ENCODE data around the gene IPMK. TPM values are rescaled to one million over a fixed set of nuclear protein-coding genes. Genes with fewer than 3 reads are reported as not detected.

The IPMK gene
- total and polyA plus RNA-seq, 9 of the 15 experiments (the other 6 are each of a cell fraction or from before 2014, with no cell fraction given): 0.98 to 4.4 (median 2.7) TPM

DNA sequence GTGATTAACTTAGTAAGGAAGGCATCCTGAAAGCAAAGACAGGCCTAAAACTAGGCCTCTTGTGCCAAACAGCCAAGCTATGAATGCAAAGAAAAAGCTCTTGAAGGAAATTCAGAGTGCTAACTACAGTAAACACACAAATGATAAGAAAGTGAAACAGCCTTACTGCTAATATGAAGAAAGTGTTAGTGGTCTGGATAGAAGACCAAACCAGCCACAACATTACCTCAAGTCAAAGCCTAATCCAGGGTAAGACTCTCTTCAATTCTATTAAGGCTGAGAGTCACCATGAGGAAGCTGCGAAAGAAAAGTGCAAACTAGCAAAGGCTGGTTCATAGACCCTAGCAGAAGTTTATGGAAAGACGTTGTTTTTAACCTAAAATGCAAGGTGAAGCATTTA lies 66.0 kb downstream of the IPMK start (continued):
- no peak for TF ChIP-seq TFAP4 (CRISPR knock-in tag; IDR thresholded peaks at IDR 0.05; ENCODE audit: borderline replicate concordance)
- TF ChIP-seq ZNF263 (CRISPR knock-in tag; IDR thresholded peaks at IDR 0.05; ENCODE audit: borderline replicate concordance): no peak
- TF ChIP-seq KLF6 (CRISPR knock-in tag; IDR thresholded peaks at IDR 0.05; ENCODE audit: borderline replicate concordance): no peak
- no peak for TF ChIP-seq SAFB2 (IDR thresholded peaks at IDR 0.05; ENCODE audit: borderline replicate concordance, low read depth, low read length, severe bottlenecking)
- no peak for TF ChIP-seq NFRKB (IDR thresholded peaks at IDR 0.05; ENCODE audit: low read depth)

DNA sequence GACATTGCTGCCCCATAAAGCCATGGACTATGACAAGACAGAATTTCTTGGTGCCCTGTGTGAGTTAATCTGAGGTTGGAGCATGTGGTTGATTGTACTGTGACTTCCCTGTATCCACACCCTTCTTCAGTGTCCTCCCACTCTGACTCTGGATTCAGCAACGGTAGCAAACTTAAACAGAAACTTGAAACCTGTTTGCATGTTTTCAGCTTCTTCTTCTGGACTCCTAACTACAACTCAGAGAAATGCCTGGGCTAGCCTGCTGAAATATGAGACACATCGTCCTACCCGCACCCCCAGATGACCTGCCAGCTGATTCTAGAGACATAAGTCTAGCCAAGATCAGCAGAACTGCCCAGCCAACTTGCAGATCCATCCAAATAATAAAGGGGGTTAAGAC lies 78.4 kb downstream of the IPMK start:
- Histone ChIP-seq H2AFZ (ENCODE audit: low read depth, low read length) (no peak overlapping the region), H3K27me3 (ENCODE audit: control insufficient read depth in 2 of 2, insufficient read depth in 2 of 2, low read length in 2 of 2) (0 out of 5 replicates have a peak, but pooled peaks cover 0 to 4% of the 10 kb centered on the region in 2 experiments), H3K4me3 (no peak overlapping the region), H3K4me1 (replicated peaks in 1 of 2; ENCODE audit: control insufficient read depth in 2 of 2, insufficient read depth in 2 of 2, low read length in 2 of 2) (0 out of 5 replicates have a peak, but pooled peaks cover 0 to 4% of the 10 kb centered on the region in 2 experiments), H4K20me1 (replicated peaks; ENCODE audit: control insufficient read depth, insufficient read depth, low read length) (no peaks in the 10 kb centered on the region), H3K9ac (ENCODE audit: insufficient read depth in 1 of 2, low read depth in 2 of 2, low read length in 2 of 2) (no peak overlapping the region), H3K27ac (ENCODE audit: extremely low read depth, low read depth, low read length) (no peak overlapping the region), H3K9me1 (ENCODE audit: control insufficient read depth, insufficient read depth, low read length) (no peaks in the 10 kb centered on the region), H3K4me2 (ENCODE audit: insufficient read depth, low read length) (peak overlapping the region; percentile 2; the same call in 1 of the 2 replicates), H3K36me3 (ENCODE audit: control insufficient read depth, insufficient read depth, low read length) (no peaks in the 10 kb centered on the region), H3K79me2 (ENCODE audit: control insufficient read depth, insufficient read depth, low read length) (no peaks in the 10 kb centered on the region), H3K9me3 (replicated peaks; ENCODE audit: control insufficient read depth, insufficient read depth, low read depth, low read length) (no peaks in the 10 kb centered on the region)
- BruUV-seq (replicated peaks): no TSS peak
- in situ Hi-C loops (cut with MboI): loop anchor here (5.0 to 10.0 kb wide), 2 partner anchors 103 to 196 kb away; partner anchors contain the start of gene TFAM
- FAIRE-seq (no peak), DNase-seq (ENCODE audit: extremely low read depth in 1 of 4, low spot score in 3 of 4) (peak in 1 of 4 experiments; percentile 18), ATAC-seq (peak; percentile 78)
- ChIA-PET CTCF (ENCODE audit: low intra/inter-chr PET ratio) (no interaction called here), POLR2A (interaction anchor here (0.6 to 0.9 kb wide), 2 partner anchors 193 to 205 kb away, joined by 3 read pairs; no protein-coding TSS in a partner anchor)
- intact Hi-C loops (cut with micrococcal nuclease): no loop called here
- WGBS (ENCODE audit: insufficient coverage, low coverage, missing lambda C conversion rate): 6% methylated on average over 3 of the region's 3 CpGs
- TF ChIP-seq SP1 (CRISPR knock-in tag; IDR thresholded peaks at IDR 0.05): no peak
- no peak for TF ChIP-seq ZEB2 (IDR thresholded peaks at IDR 0.05)
- no peak for TF ChIP-seq MAFK (IDR thresholded peaks at IDR 0.05; ENCODE audit: low read length)
- no peak for TF ChIP-seq DDX20 (tag; IDR thresholded peaks at IDR 0.05; ENCODE audit: low read depth)
- TF ChIP-seq NFE2L1 (tag; IDR thresholded peaks at IDR 0.05; ENCODE audit: borderline replicate concordance, low read depth): 0 out of 2 replicates have a peak, but pooled peaks have one; percentile 13
- no peak for TF ChIP-seq SP2 (IDR thresholded peaks at IDR 0.05; ENCODE audit: extremely low read depth, low read depth, low read length, poor library complexity, severe bottlenecking)
- no peak for TF ChIP-seq HDAC8 (tag; IDR thresholded peaks at IDR 0.05)
- TF ChIP-seq ZNF174 (CRISPR knock-in tag; IDR thresholded peaks at IDR 0.05): no peak
- TF ChIP-seq MCM2 (IDR thresholded peaks at IDR 0.05; ENCODE audit: low read depth): no peak
- TF ChIP-seq PTBP1 (IDR thresholded peaks at IDR 0.05; ENCODE audit: low read depth, low read length): no peak
- no peak for TF ChIP-seq ZNF239 (CRISPR knock-in tag; IDR thresholded peaks at IDR 0.05)
- TF ChIP-seq MAFG (tag; conservative IDR thresholded peaks at IDR 0.05): peak; percentile 29; the same call in 1 of the 2 replicates
- TF ChIP-seq GABPB2 (CRISPR knock-in tag; conservative IDR thresholded peaks at IDR 0.05): no peak
- TF ChIP-seq POLR2A (conservative IDR thresholded peaks at IDR 0.05): no peak
- no peak for TF ChIP-seq NKRF (IDR thresholded peaks at IDR 0.05; ENCODE audit: borderline replicate concordance)
- TF ChIP-seq RCOR1 (IDR thresholded peaks at IDR 0.05; ENCODE audit: borderline replicate concordance in 1 of 2, low read depth in 2 of 2, low read length in 2 of 2): no peak
- no peak for TF ChIP-seq TBL1XR1 (IDR thresholded peaks at IDR 0.05; ENCODE audit: low read length in 2 of 2)
